ENCODE data around the gene BRAT1.
"Not testable (repeated sequence)": the region's sequence is repeated elsewhere in the genome, so short reads cannot be mapped to it uniquely, and the experiment has no call there.

GRCh38 chr7:2589941-2590340 is 34.6 kb upstream of the BRAT1 start:
- not testable (repeated sequence) for TF ChIP-seq POLR2A (IDR thresholded peaks at IDR 0.05; ENCODE audit: low read length); GATA1 (IDR thresholded peaks at IDR 0.05; ENCODE audit: low read depth, low read length)
